ENCODE measurements around the gene DAB2IP.

- TF ChIP-seq CTCF (IDR thresholded peaks at IDR 0.05; ENCODE audit: insufficient read depth, low read length, poor library complexity, severe bottlenecking) (no peak), EZH2phosphoT487 (conservative IDR thresholded peaks at IDR 0.05; ENCODE audit: low read length) (no peak)
Observed at GRCh38 chr9:121714075-121714705, 62.8 kb downstream of the DAB2IP start.
